ENCODE results near the gene FRMD4A.

FRMD4A gene

GRCh38 chr10:14026325-14026724 is 304.4 kb downstream of the FRMD4A start:
- TF ChIP-seq CTCF (IDR thresholded peaks at IDR 0.05; ENCODE audit: insufficient read depth, low read depth, low read length, missing control alignments): no peak
- no peak overlapping the region for H3K4me3 ChIP-seq (ENCODE audit: low read length)
- no peak for DNase-seq (ENCODE audit: low read depth)

- no peak for DNase-seq (ENCODE audit: low read depth)
- no peak overlapping the region for H3K4me3 ChIP-seq (ENCODE audit: low read length)
- no peak for TF ChIP-seq CTCF (IDR thresholded peaks at IDR 0.05; ENCODE audit: insufficient read depth, low read depth, low read length, missing control alignments)
Measured at GRCh38 chr10:14025283-14026189, 305.2 kb downstream of the FRMD4A start.

- TF ChIP-seq CTCF (IDR thresholded peaks at IDR 0.05; ENCODE audit: insufficient read depth, low read depth, low read length, missing control alignments): no peak
- no peak for DNase-seq (ENCODE audit: low read depth)
- H3K4me3 ChIP-seq (ENCODE audit: low read length): no peak overlapping the region
Measured at GRCh38 chr10:14024329-14025202, 306.2 kb downstream of the FRMD4A start.

GRCh38 chr10:14023673-14024328 is 306.9 kb downstream of the FRMD4A start:
- H3K4me3 ChIP-seq (ENCODE audit: low read length): no peak overlapping the region
- TF ChIP-seq CTCF (IDR thresholded peaks at IDR 0.05; ENCODE audit: insufficient read depth, low read depth, low read length, missing control alignments): no peak
- DNase-seq (ENCODE audit: low read depth): peak; percentile 8

GRCh38 chr10:14022954-14023672 is 307.6 kb downstream of the FRMD4A start:
- no peak for TF ChIP-seq CTCF (IDR thresholded peaks at IDR 0.05; ENCODE audit: insufficient read depth, low read depth, low read length, missing control alignments)
- H3K4me3 ChIP-seq (ENCODE audit: low read length): no peak overlapping the region
- DNase-seq (ENCODE audit: low read depth): peak; percentile 7

- TF ChIP-seq CTCF (IDR thresholded peaks at IDR 0.05; ENCODE audit: insufficient read depth, low read depth, low read length, missing control alignments): no peak
- no peak overlapping the region for H3K4me3 ChIP-seq (ENCODE audit: low read length)
- no peak for DNase-seq (ENCODE audit: low read depth)
Measured at GRCh38 chr10:14022052-14022451, 308.7 kb downstream of the FRMD4A start.

Measured in epithelial cell of esophagus (primary cell).